ENCODE data around the gene PRSS23.

The PRSS23 gene

DNA sequence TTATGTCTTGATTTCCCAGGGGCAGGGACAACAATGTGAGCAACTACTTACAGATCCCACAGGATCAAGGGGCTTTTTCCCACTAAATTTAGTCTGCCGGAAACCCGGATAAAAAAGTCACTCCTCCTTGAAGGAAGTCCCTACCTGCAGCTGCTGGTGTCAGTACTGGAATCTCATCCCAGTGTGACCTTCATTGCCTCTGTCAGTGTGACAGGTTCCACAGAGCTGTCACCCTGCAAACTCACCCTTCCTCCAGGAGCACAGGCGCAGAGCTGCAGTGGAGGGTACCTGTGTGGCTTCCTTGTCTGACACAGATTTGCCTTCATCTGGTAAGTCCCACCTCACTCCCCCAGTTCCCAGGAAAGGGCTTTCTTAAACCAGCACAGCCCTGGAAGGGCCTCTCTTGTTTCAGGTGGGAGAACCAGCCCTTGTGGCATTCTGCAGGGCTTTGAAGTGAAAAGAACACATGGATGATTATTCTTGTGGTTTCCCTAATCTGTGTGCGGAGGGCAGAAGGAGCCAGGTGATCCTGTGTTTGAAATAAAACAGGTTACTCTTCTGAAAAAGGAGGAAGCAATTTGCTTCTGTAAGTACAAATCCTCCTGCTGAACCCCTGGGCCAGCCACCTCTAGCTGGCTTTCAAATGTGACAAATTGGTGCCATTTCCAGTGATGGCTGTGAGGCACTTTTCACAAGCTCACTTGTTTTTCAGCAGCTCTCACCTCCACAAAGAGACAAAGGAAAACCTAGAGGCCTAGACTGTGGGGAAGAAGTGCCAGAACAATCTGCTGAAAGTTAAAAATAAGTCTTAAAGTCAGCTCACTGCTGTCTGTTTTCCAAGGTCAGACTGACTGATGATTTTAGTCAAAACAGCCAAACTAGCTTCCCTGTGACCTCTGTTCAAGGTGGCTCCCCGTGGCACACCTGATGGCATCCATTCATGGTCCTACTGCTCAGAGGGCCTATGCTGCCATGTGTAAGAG, 9.2 kb upstream of the PRSS23 start:
- Histone ChIP-seq H3K27ac (ENCODE audit: low read depth, low read length) (no peak overlapping the region), H3K4me3 (ENCODE audit: low read length) (no peak overlapping the region), H3K9me3 (ENCODE audit: insufficient read depth, low read depth, low read length) (no peaks in the 10 kb centered on the region), H3K9ac (ENCODE audit: low read depth, low read length) (no peak overlapping the region), H3K27me3 (ENCODE audit: insufficient read depth, low read length) (no peaks in the 10 kb centered on the region), H3K36me3 (ENCODE audit: insufficient read depth, low read length) (no peaks in the 10 kb centered on the region), H3K4me1 (ENCODE audit: insufficient read depth, low read length) (peaks cover 4% of the 10 kb centered on the region; the same call in 1 of the 2 replicates)
- WGBS, result 95% methylated on average over 5 of the region's 5 CpGs

GRCh38 chr11:86792150-86792549, 8.2 kb upstream of the PRSS23 start:
- WGBS, result 90% methylated on average over 3 of the region's 3 CpGs
- Histone ChIP-seq H3K9ac (ENCODE audit: low read depth, low read length) (no peak overlapping the region), H3K27ac (ENCODE audit: low read depth, low read length) (no peak overlapping the region), H3K36me3 (ENCODE audit: insufficient read depth, low read length) (no peaks in the 10 kb centered on the region), H3K27me3 (ENCODE audit: insufficient read depth, low read length) (no peaks in the 10 kb centered on the region), H3K9me3 (ENCODE audit: insufficient read depth, low read depth, low read length) (no peaks in the 10 kb centered on the region), H3K4me3 (ENCODE audit: low read length) (no peak overlapping the region), H3K4me1 (ENCODE audit: insufficient read depth, low read length) (peaks cover 4% of the 10 kb centered on the region; the same call in 1 of the 2 replicates)

DNA sequence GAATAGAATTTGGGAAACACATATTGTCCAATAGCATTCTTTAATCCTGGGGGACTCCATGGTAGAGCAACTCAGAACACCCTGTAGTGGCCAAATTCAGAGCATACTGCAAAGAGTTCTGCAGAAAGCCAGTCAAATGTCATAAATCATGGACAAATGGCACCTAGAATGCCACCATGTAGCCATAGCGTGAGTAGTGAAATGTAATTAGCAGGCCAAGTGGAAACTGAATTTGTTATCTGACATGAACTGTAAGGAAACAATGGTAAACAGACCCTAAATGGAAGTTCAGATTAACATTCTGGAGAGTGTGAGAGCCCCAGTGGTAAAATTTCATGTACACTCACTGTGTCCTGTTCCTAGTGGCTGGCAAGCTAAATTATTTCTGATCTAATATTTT, 7.0 kb upstream of the PRSS23 start:
- 97% methylated on average over 1 of the region's 1 CpG for WGBS
- Histone ChIP-seq H3K27me3 (ENCODE audit: insufficient read depth, low read length) (no peaks in the 10 kb centered on the region), H3K36me3 (ENCODE audit: insufficient read depth, low read length) (no peaks in the 10 kb centered on the region), H3K27ac (ENCODE audit: low read depth, low read length) (no peak overlapping the region), H3K9me3 (ENCODE audit: insufficient read depth, low read depth, low read length) (no peaks in the 10 kb centered on the region), H3K4me1 (ENCODE audit: insufficient read depth, low read length) (peaks cover 4% of the 10 kb centered on the region; the same call in 1 of the 2 replicates), H3K4me3 (ENCODE audit: low read length) (no peak overlapping the region), H3K9ac (ENCODE audit: low read depth, low read length) (no peak overlapping the region)

- Histone ChIP-seq H3K27me3 (ENCODE audit: insufficient read depth, low read length) (peaks cover 15% of the 10 kb centered on the region), H3K4me1 (ENCODE audit: insufficient read depth, low read length) (peaks cover 13% of the 10 kb centered on the region; the same call in 1 of the 2 replicates), H3K27ac (ENCODE audit: low read depth, low read length) (no peak overlapping the region), H3K9ac (ENCODE audit: low read depth, low read length) (no peak overlapping the region), H3K9me3 (ENCODE audit: insufficient read depth, low read depth, low read length) (no peaks in the 10 kb centered on the region), H3K4me3 (ENCODE audit: low read length) (no peak overlapping the region), H3K36me3 (ENCODE audit: insufficient read depth, low read length) (no peaks in the 10 kb centered on the region)
- 93% methylated on average over 1 of the region's 2 CpGs for WGBS
These were observed 4.8 kb upstream of the PRSS23 start for GRCh38 chr11:86795511-86795910.

- H3K9me3 ChIP-seq (ENCODE audit: insufficient read depth, low read depth, low read length), result no peaks in the 10 kb centered on the region
- 94% methylated on average over 3 of the region's 3 CpGs for WGBS
- H3K27me3 ChIP-seq (ENCODE audit: insufficient read depth, low read length), result peaks cover 19% of the 10 kb centered on the region
- no peak overlapping the region for H3K9ac ChIP-seq (ENCODE audit: low read depth, low read length)
- H3K36me3 ChIP-seq (ENCODE audit: insufficient read depth, low read length), result no peaks in the 10 kb centered on the region
- H3K4me1 ChIP-seq (ENCODE audit: insufficient read depth, low read length), result peaks cover 15% of the 10 kb centered on the region
- H3K4me3 ChIP-seq (ENCODE audit: low read length), result no peak overlapping the region
- no peak overlapping the region for H3K27ac ChIP-seq (ENCODE audit: low read depth, low read length)
These were observed 4.4 kb upstream of the PRSS23 start for GRCh38 chr11:86795949-86796348.

- H3K27me3 ChIP-seq (ENCODE audit: insufficient read depth, low read length), result peaks cover 31% of the 10 kb centered on the region
- no peak overlapping the region for H3K4me3 ChIP-seq (ENCODE audit: low read length)
- H3K27ac ChIP-seq (ENCODE audit: low read depth, low read length), result no peak overlapping the region
- H3K36me3 ChIP-seq (ENCODE audit: insufficient read depth, low read length), result no peaks in the 10 kb centered on the region
- no peak overlapping the region for H3K9ac ChIP-seq (ENCODE audit: low read depth, low read length)
- H3K4me1 ChIP-seq (ENCODE audit: insufficient read depth, low read length), result peaks cover 25% of the 10 kb centered on the region
- no peaks in the 10 kb centered on the region for H3K9me3 ChIP-seq (ENCODE audit: insufficient read depth, low read depth, low read length)
- 90% methylated on average over 9 of the region's 9 CpGs for whole genome bisulfite sequencing
These were observed 3.2 kb upstream of the PRSS23 start for GRCh38 chr11:86797133-86797532.

DNA sequence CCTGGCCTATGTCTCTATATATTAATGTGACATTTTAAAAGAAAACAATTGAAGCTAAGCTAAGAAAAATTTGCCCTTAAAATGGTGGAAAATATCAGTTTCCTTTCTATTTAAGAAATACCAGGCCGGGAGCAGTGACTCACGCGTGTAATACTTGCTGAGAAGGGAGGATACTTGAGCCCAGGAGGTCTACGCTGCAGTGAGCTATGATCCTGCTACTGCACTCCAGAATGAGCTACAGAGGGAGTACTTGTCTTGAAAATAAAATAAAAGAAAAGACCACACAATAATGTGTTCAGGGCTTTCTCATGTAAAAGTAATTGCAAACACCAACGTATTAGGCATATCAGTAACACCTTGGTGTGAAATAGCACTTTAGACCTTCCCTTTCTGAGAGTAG, 1.4 kb upstream of the PRSS23 start:
- WGBS, result 75% methylated on average over 5 of the region's 5 CpGs
- Histone ChIP-seq H3K4me1 (ENCODE audit: insufficient read depth, low read length) (peaks cover 38% of the 10 kb centered on the region), H3K9ac (ENCODE audit: low read depth, low read length) (no peak overlapping the region), H3K27me3 (ENCODE audit: insufficient read depth, low read length) (peaks cover 35% of the 10 kb centered on the region), H3K9me3 (ENCODE audit: insufficient read depth, low read depth, low read length) (no peaks in the 10 kb centered on the region), H3K27ac (ENCODE audit: low read depth, low read length) (no peak overlapping the region), H3K4me3 (ENCODE audit: low read length) (no peak overlapping the region), H3K36me3 (ENCODE audit: insufficient read depth, low read length) (no peaks in the 10 kb centered on the region)

DNA sequence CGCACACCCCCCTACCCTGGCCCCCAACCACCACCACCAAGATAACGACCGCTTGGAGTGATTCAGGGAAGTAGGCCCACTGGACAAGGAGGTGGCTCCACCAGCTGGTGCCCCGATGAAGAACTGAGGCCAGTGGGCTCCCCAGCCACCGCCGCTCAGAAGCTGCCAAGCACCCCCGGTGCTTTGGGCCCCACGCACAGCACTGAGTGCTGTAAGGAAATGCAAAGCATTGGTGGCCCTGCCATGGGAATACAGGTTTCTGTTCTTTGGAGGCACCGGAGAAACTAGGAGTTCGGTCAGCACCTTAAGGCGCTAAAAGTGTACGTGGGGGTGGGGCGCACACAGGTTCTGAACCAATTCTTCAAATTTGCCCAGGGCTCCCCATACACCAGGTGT, 664 bp upstream of the PRSS23 start:
- Histone ChIP-seq H3K27ac (ENCODE audit: low read depth, low read length) (no peak overlapping the region), H3K4me3 (ENCODE audit: low read length) (peak overlapping the region; percentile 71), H3K9ac (ENCODE audit: low read depth, low read length) (peak overlapping the region; percentile 81), H3K4me1 (ENCODE audit: insufficient read depth, low read length) (peaks cover 38% of the 10 kb centered on the region), H3K36me3 (ENCODE audit: insufficient read depth, low read length) (no peaks in the 10 kb centered on the region), H3K9me3 (ENCODE audit: insufficient read depth, low read depth, low read length) (no peaks in the 10 kb centered on the region), H3K27me3 (ENCODE audit: insufficient read depth, low read length) (peaks cover 35% of the 10 kb centered on the region)
- WGBS, result 23% methylated on average over 13 of the region's 13 CpGs

DNA sequence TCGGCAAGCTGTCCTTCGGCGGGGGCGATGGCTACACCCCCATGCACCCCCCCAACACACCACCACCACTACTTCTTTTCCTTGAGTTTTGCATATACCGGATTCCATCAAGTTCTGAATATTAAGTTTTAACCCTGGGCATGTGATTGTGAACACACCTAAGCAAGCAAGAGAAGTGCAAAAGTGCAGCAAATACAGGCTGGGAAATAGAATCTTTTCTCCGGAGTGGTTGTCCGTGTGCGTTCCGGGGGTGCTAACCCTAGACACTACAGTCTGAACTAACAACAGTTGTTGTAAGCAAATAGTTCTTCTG, 574 bp downstream of the PRSS23 start:
- 6% methylated on average over 9 of the region's 9 CpGs for WGBS

GRCh38 chr11:86801364-86801763, 1.0 kb downstream of the PRSS23 start:
- Histone ChIP-seq H3K9me3 (ENCODE audit: insufficient read depth, low read depth, low read length) (no peaks in the 10 kb centered on the region), H3K4me3 (ENCODE audit: low read length) (peak overlapping the region; percentile 71), H3K4me1 (ENCODE audit: insufficient read depth, low read length) (peaks cover 49% of the 10 kb centered on the region), H3K9ac (ENCODE audit: low read depth, low read length) (peak overlapping the region; percentile 81; the same call in 1 of the 2 replicates), H3K36me3 (ENCODE audit: insufficient read depth, low read length) (no peaks in the 10 kb centered on the region), H3K27me3 (ENCODE audit: insufficient read depth, low read length) (peaks cover 35% of the 10 kb centered on the region), H3K27ac (ENCODE audit: low read depth, low read length) (no peak overlapping the region)
- WGBS, result 77% methylated on average over 2 of the region's 2 CpGs

More for the DNA sequence above, 574 bp downstream of the PRSS23 start:
- Histone ChIP-seq H3K9me3 (ENCODE audit: insufficient read depth, low read depth, low read length) (no peaks in the 10 kb centered on the region), H3K9ac (ENCODE audit: low read depth, low read length) (peak overlapping the region; percentile 81), H3K4me1 (ENCODE audit: insufficient read depth, low read length) (peaks cover 44% of the 10 kb centered on the region), H3K27ac (ENCODE audit: low read depth, low read length) (no peak overlapping the region), H3K27me3 (ENCODE audit: insufficient read depth, low read length) (peaks cover 35% of the 10 kb centered on the region), H3K4me3 (ENCODE audit: low read length) (peak overlapping the region; percentile 71), H3K36me3 (ENCODE audit: insufficient read depth, low read length) (no peaks in the 10 kb centered on the region)

GRCh38 chr11:86802146-86802545, 1.8 kb downstream of the PRSS23 start:
- H3K36me3 ChIP-seq (ENCODE audit: insufficient read depth, low read length), result no peaks in the 10 kb centered on the region
- H3K4me1 ChIP-seq (ENCODE audit: insufficient read depth, low read length), result peaks cover 55% of the 10 kb centered on the region
- peaks cover 35% of the 10 kb centered on the region for H3K27me3 ChIP-seq (ENCODE audit: insufficient read depth, low read length)
- H3K9me3 ChIP-seq (ENCODE audit: insufficient read depth, low read depth, low read length), result no peaks in the 10 kb centered on the region
- no peak overlapping the region for H3K27ac ChIP-seq (ENCODE audit: low read depth, low read length)
- peak overlapping the region; percentile 71 for H3K4me3 ChIP-seq (ENCODE audit: low read length)
- H3K9ac ChIP-seq (ENCODE audit: low read depth, low read length), result no peak overlapping the region
- 70% methylated on average over 5 of the region's 5 CpGs for WGBS

Measured in HUES64 (cell line).